H1 (cell line): Measurements from ENCODE around the gene TELO2. TPM values are rescaled to one million over a fixed set of nuclear protein-coding genes. Genes with fewer than 3 reads are reported as not detected.

Experiments
- CTCF ChIA-PET: fragments of 300-600 bp; sonication (Branson Sonifier 250); formaldehyde crosslinking; loops from one replicate; lab custom pipeline; 2021; ENCODE audit not compliant: partially characterized antibody; lab: Charles Lee
- POLR2A ChIA-PET: fragments of 300-600 bp; sonication (Branson Sonifier 250); formaldehyde crosslinking; loops from one replicate; lab custom pipeline; 2021; ENCODE audit warnings: inconsistent platforms; ENCODE audit not compliant: partially characterized antibody; lab: Charles Lee
- DNase-seq, 2 experiments: peaks; one replicate each; pipeline versions ENCODE4 v3.0.0 to v3.0.0-alpha.2; 2010 to 2022; ENCODE audit warnings: low spot score in 2 of 2, low read depth in 1 of 2, mixed read lengths in 1 of 2
- FAIRE-seq: peaks from 2 replicates; lab custom pipeline; 2011; peaks lifted over from hg19 to GRCh38; lab: Jason Lieb, UNC
- H2AFZ ChIP-seq: 2 replicates; pipeline ENCODE4 v1.8.1; 2012; ENCODE audit warnings: low read length, inconsistent platforms
- H2AK5ac ChIP-seq: 2 replicates; pipeline ENCODE4 v1.6.1; 2013; ENCODE audit warnings: low read depth, low read length
- H2BK120ac ChIP-seq: replicated peaks from 2 replicates; pipeline ENCODE3; 2013; ENCODE audit warnings: low read depth, low read length, inconsistent platforms
- H2BK12ac ChIP-seq: 2 replicates; pipeline ENCODE4 v1.6.1; 2013; ENCODE audit warnings: low read depth, low read length
- H2BK15ac ChIP-seq: 2 replicates; pipeline ENCODE4 v1.6.1; 2013; ENCODE audit warnings: low read length
- H2BK20ac ChIP-seq: 2 replicates; pipeline ENCODE4 v1.6.1; 2013; ENCODE audit warnings: low read length
- H2BK5ac ChIP-seq: 2 replicates; pipeline ENCODE4 v1.6.1; 2013; ENCODE audit warnings: low read depth, low read length
- H3K14ac ChIP-seq: 2 replicates; pipeline ENCODE4 v1.6.1; 2013; ENCODE audit warnings: inconsistent platforms; ENCODE audit not compliant: insufficient read length
- H3K18ac ChIP-seq: 2 replicates; pipeline ENCODE4 v1.6.1; 2013; ENCODE audit warnings: low read length; ENCODE audit errors: extremely low read depth
- H3K23ac ChIP-seq: 2 replicates; pipeline ENCODE4 v1.6.1; 2013; ENCODE audit warnings: inconsistent platforms; ENCODE audit not compliant: insufficient read length
- H3K23me2 ChIP-seq: 2 replicates; pipeline ENCODE4 v1.6.1; 2013; ENCODE audit warnings: low read depth, low read length
- H3K27ac ChIP-seq: 2 replicates; pipeline ENCODE4 v1.6.1; 2011; ENCODE audit warnings: low read depth, low read length, inconsistent platforms
- H3K27me3 ChIP-seq, 4 experiments: replicated peaks in 1 of 4; 1 replicate in 1 of 4; 2 replicates in 3 of 4; pipeline versions ENCODE4 v1.6.1 to v1.8.1; 2011 to 2013; ENCODE audit warnings: low read length in 3 of 4, mild to moderate bottlenecking in 3 of 4, inconsistent platforms in 2 of 4, mixed read lengths in 2 of 4, moderate library complexity in 1 of 4; ENCODE audit not compliant: control insufficient read depth in 3 of 4, insufficient read depth in 3 of 4; ENCODE audit errors: extremely low read depth in 1 of 4
- H3K36me3 ChIP-seq, 4 experiments: 2 replicates each; pipeline versions ENCODE4 v1.6.1 to v1.8.1; 2011 to 2013; ENCODE audit warnings: mild to moderate bottlenecking in 4 of 4, low read length in 3 of 4, moderate library complexity in 2 of 4, control low read depth in 1 of 4, inconsistent platforms in 1 of 4; ENCODE audit not compliant: insufficient read depth in 4 of 4, control insufficient read depth in 2 of 4
- H3K4ac ChIP-seq: replicated peaks from 2 replicates; pipeline ENCODE3; 2013; ENCODE audit warnings: low read length, low read depth, mixed read lengths, inconsistent platforms; ENCODE audit not compliant: insufficient read length
- H3K4me1 ChIP-seq, 4 experiments: replicated peaks in 1 of 4; 1 replicate in 1 of 4; 2 replicates in 3 of 4; pipeline versions ENCODE4 v1.6.1 to v1.8.1; 2011 to 2013; ENCODE audit warnings: low read length in 3 of 4, inconsistent platforms in 2 of 4, mixed read lengths in 1 of 4; ENCODE audit not compliant: insufficient read depth in 4 of 4, control insufficient read depth in 3 of 4
- H3K4me2 ChIP-seq, 2 experiments: 2 replicates each; pipeline versions ENCODE4 v1.6.1 to v1.8.1; 2011 to 2013; ENCODE audit warnings: low read depth in 2 of 2, low read length in 2 of 2, control low read depth in 1 of 2, inconsistent platforms in 1 of 2, mild to moderate bottlenecking in 1 of 2; ENCODE audit not compliant: insufficient read depth in 1 of 2
- H3K4me3 ChIP-seq, 4 experiments: fragments of 200-600, 300-600 bp in 1 of 4; sonication (generic), shearing (Covaris generic), sonication (Bioruptor Twin) in 1 of 4; 2 replicates each; pipeline versions ENCODE4 v1.5.1 to v1.8.1; 2011 to 2016; ENCODE audit warnings: low read length in 4 of 4, low read depth in 3 of 4, control low read depth in 2 of 4, inconsistent platforms in 2 of 4, mild to moderate bottlenecking in 2 of 4, mixed read lengths in 1 of 4, moderate library complexity in 1 of 4; ENCODE audit not compliant: insufficient read depth in 2 of 4; ENCODE audit errors: extremely low read depth in 1 of 4
- H3K56ac ChIP-seq: replicated peaks from 2 replicates; pipeline ENCODE3; 2013; ENCODE audit warnings: low read depth, mild to moderate bottlenecking, mixed read lengths, low read length, inconsistent platforms; ENCODE audit not compliant: insufficient read length
- H3K79me1 ChIP-seq: 2 replicates; pipeline ENCODE4 v1.6.1; 2013; ENCODE audit warnings: low read depth, low read length, control low read depth
- H3K79me2 ChIP-seq, 2 experiments: 2 replicates each; pipeline versions ENCODE4 v1.6.1 to v1.8.1; 2012 to 2013; ENCODE audit warnings: low read length in 2 of 2, mild to moderate bottlenecking in 2 of 2, inconsistent platforms in 1 of 2; ENCODE audit not compliant: insufficient read depth in 2 of 2, control insufficient read depth in 1 of 2
- H3K9ac ChIP-seq, 4 experiments: replicated peaks in 1 of 4; 1 replicate in 1 of 4; 2 replicates in 3 of 4; pipeline versions ENCODE4 v1.6.1 to v1.8.1; 2011 to 2013; ENCODE audit warnings: low read depth in 3 of 4, low read length in 3 of 4, control low read depth in 2 of 4, mild to moderate bottlenecking in 2 of 4, moderate library complexity in 2 of 4, inconsistent platforms in 1 of 4; ENCODE audit errors: extremely low read depth in 1 of 4
- H3K9me3 ChIP-seq, 2 experiments: 2 replicates each; pipeline versions ENCODE4 v1.6.1 to v1.8.1; 2012 to 2013; ENCODE audit warnings: mild to moderate bottlenecking in 2 of 2, moderate library complexity in 2 of 2, control low read depth in 1 of 2, inconsistent platforms in 1 of 2, low read depth in 1 of 2, low read length in 1 of 2, mixed read lengths in 1 of 2; ENCODE audit not compliant: insufficient read depth in 2 of 2
- H4K20me1 ChIP-seq, 2 experiments: replicated peaks in 1 of 2; 2 replicates each; pipeline versions ENCODE3 to v1.8.1; 2011 to 2013; ENCODE audit warnings: inconsistent platforms in 2 of 2, low read length in 2 of 2, mild to moderate bottlenecking in 1 of 2; ENCODE audit not compliant: insufficient read depth in 2 of 2, control insufficient read depth in 1 of 2
- H4K5ac ChIP-seq: 2 replicates; pipeline ENCODE4 v1.6.1; 2013; ENCODE audit warnings: low read length, low read depth, mixed read lengths, inconsistent platforms; ENCODE audit not compliant: insufficient read length
- H4K8ac ChIP-seq: 2 replicates; pipeline ENCODE4 v1.8.0; 2013; ENCODE audit warnings: mild to moderate bottlenecking, moderate library complexity, low read length, inconsistent platforms; ENCODE audit not compliant: insufficient read depth; ENCODE audit errors: extremely low read depth
- H4K91ac ChIP-seq: replicated peaks from 2 replicates; pipeline ENCODE3; 2013; ENCODE audit warnings: low read length, mixed read lengths, inconsistent platforms; ENCODE audit not compliant: insufficient read length
- WGBS, 2 experiments: shearing (Covaris generic) in 1 of 2; methylation state at CpG; one replicate each; pipeline versions ENCODE4 v1.1.6 to v1.1.7; 2013 to 2015; ENCODE audit warnings: low lambda C conversion rate in 2 of 2, mixed read lengths in 2 of 2, inconsistent platforms in 1 of 2, low coverage in 1 of 2, missing lambda C conversion rate in 1 of 2; ENCODE audit not compliant: insufficient replicate concordance in 2 of 2, insufficient coverage in 1 of 2, insufficient read length in 1 of 2; ENCODE audit errors: extremely low coverage in 1 of 2, missing lambda C conversion rate in 1 of 2; 5-methylcytosine and 5-hydroxymethylcytosine counted together
- polyA plus RNA-seq, 7 experiments: library from polyadenylated mRNA; depleted of rRNA in 3 of 7; stranded (reverse) in 5 of 7; unstranded in 2 of 7; fragments of >200 nt in 5 of 7; fragments of 200-250 nt in 2 of 7; gene quantifications; 1 replicate in 5 of 7; 2 replicates in 1 of 7; 4 replicates in 1 of 7; pipeline versions ENCODE4 v1.2.1 to v1.2.3, GENCODE V29; 2011 to 2013; ENCODE audit warnings: missing spikeins in 2 of 7, mixed read lengths in 2 of 7
- total RNA-seq: library from RNA; stranded (reverse); fragmentation: NEBNext Ultra II Directional; extraction: Animal tissue kit (Norgen Biotek cat#: 25700); gene quantifications from 2 replicates; pipeline ENCODE4 v1.2.1, GENCODE V29; 2021

Gene TELO2
- total and polyA plus RNA-seq, 2 of the 8 experiments (the other 6 are each of a cell fraction or from before 2014, with no cell fraction given), result 39.3 to 64.8 TPM

DNA sequence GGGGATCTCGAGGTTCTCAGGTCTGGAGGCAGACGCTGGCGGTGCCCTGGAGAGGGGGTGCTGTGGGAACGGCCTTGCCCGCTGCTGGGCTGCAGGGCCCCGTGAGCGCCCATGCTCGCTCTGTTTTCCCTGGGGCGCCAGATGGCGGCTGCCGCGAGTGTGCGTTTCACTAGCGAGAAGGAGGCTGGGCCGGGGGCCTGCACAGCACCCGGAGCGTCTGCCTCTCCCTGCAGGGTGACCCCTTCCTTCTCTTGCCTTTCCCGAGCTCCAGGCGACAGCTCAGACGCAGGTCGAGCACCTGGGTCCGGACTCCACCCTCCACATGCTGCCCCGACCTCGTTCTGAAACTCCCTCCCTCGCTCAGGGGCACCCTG, 2.7 kb downstream of the TELO2 start:
- DNase-seq (no peak), FAIRE-seq (no peak)
- Histone ChIP-seq H2AK5ac (no peak overlapping the region), H2BK12ac (no peak overlapping the region), H2BK20ac (no peak overlapping the region), H4K8ac (no peak overlapping the region), H4K91ac (no peak overlapping the region), H3K4me1 (peaks cover 0 to 8% (median 5%) of the 10 kb centered on the region in 4 experiments; a peak in 4 of 7 replicates), H2BK5ac (no peak overlapping the region), H3K4ac (no peak overlapping the region), H2BK15ac (no peak overlapping the region), H3K56ac (no peak overlapping the region), H3K14ac (no peak overlapping the region), H3K9me3 (no peaks in the 10 kb centered on the region), H4K20me1 (peaks cover 3 to 4% of the 10 kb centered on the region in 2 experiments), H3K79me2 (peaks cover 0 to 12% of the 10 kb centered on the region in 2 experiments; a peak in 1 of 4 replicates), H3K27me3 (no peaks in the 10 kb centered on the region), H3K27ac (no peak overlapping the region), H3K79me1 (peaks cover 3% of the 10 kb centered on the region), H3K36me3 (peaks cover 11 to 53% (median 23%) of the 10 kb centered on the region in 4 experiments), H2AFZ (no peak overlapping the region), H3K23me2 (peaks cover 9% of the 10 kb centered on the region), H3K18ac (no peak overlapping the region), H4K5ac (no peak overlapping the region), H3K4me3 (no peak overlapping the region), H3K23ac (no peak overlapping the region), H2BK120ac (no peak overlapping the region), H3K9ac (no peak overlapping the region), H3K4me2 (no peak overlapping the region)
- 95% methylated on average over 22 of the region's 25 CpGs; no CpG with 5 or more reads in 1 of the 2 experiments for WGBS, 2 experiments
- POLR2A ChIA-PET, result interaction anchor here (1.1 to 16.8 kb wide), 3 partner anchors 9 to 269 kb away, joined by 3 to 175 read pairs (median 11); no protein-coding TSS in a partner anchor
- CTCF ChIA-PET, result interaction anchor here (0.6 kb wide), 1 partner anchor 258 kb away, joined by 3 read pairs; no protein-coding TSS in a partner anchor
